ENCODE data around the gene CDYL2. TPM values are rescaled to one million over a fixed set of nuclear protein-coding genes. Genes with fewer than 3 reads are reported as not detected.
"Not testable (repeated sequence)": the region's sequence is repeated elsewhere in the genome, so short reads cannot be mapped to it uniquely, and the experiment has no call there.

Gene CDYL2
- polyA plus RNA-seq, 1 of the 3 experiments (the other 2 are of a cell fraction) = 0.03 TPM

DNA sequence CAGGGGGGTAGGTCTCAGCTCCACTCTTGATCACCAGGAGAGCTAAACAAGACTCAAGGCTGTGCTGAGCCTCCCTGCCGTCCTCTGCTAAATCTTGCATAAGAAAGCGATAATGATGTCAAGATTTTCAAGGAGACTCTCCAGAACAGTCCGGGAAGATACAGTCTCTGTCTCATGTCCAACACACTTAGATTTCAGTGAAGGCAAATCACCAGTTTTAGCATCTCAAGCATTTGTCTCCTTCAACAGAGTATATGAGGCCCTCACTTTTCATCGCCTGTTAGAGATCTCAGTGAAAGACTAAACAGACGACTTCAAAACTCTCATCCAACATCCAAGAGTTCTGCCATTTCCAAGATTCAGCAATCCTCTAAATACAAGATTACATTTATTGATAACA lies 13.6 kb downstream of the CDYL2 start (continued):
- TF ChIP-seq EZH2phosphoT487 (IDR thresholded peaks at IDR 0.05; ENCODE audit: borderline replicate concordance, low read depth) (no peak), FOXM1 (IDR thresholded peaks at IDR 0.05; ENCODE audit: low read depth) (no peak), CHD2 (IDR thresholded peaks at IDR 0.05; ENCODE audit: low read length, partially characterized antibody) (no peak), POLR2AphosphoS5 (IDR thresholded peaks at IDR 0.05; ENCODE audit: low read depth, low read length) (no peak), RAD21 (IDR thresholded peaks at IDR 0.05; ENCODE audit: low read length) (no peak), JUND (IDR thresholded peaks at IDR 0.05) (no peak)
- TF ChIP-seq, protein P1, sequence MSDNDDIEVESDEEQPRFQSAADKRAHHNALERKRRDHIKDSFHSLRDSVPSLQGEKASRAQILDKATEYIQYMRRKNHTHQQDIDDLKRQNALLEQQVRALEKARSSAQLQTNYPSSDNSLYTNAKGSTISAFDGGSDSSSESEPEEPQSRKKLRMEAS (IDR thresholded peaks at IDR 0.05; ENCODE audit: low read depth) = no peak

DNA sequence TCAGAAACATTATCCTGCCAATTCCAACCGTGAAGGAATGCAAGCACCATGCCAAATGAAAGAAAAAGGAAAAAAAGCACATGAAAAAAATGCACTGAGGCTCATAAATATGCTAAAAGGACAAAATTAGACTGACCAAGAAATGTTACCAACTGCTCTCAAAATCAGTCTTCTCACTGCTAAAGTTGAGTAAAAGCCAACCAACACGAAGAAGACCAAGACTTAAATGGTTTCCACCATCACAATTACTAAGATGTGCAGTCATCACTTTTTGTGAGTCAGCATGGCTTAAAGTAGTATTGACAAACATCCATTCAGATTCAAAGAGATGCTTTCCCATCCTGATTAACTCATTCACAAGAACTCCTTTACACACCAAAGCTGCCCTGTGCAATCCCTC lies 16.4 kb downstream of the CDYL2 start:
- no peak overlapping the region for H3K4me2 ChIP-seq
- H3K27ac ChIP-seq (ENCODE audit: low read depth in 2 of 2, low read length in 1 of 2) = no peak overlapping the region
- TF ChIP-seq NFIC (IDR thresholded peaks at IDR 0.05; ENCODE audit: borderline replicate concordance) (no peak), CHD2 (IDR thresholded peaks at IDR 0.05; ENCODE audit: low read length, partially characterized antibody) (no peak), SIN3A (IDR thresholded peaks at IDR 0.05; ENCODE audit: borderline replicate concordance, low read depth, low read length) (no peak), MEF2A (IDR thresholded peaks at IDR 0.05; ENCODE audit: borderline replicate concordance, low read depth) (no peak), JUND (IDR thresholded peaks at IDR 0.05) (no peak), GABPA (IDR thresholded peaks at IDR 0.05; ENCODE audit: low read depth) (no peak), MXI1 (IDR thresholded peaks at IDR 0.05; ENCODE audit: low read depth, low read length) (no peak), RAD21 (IDR thresholded peaks at IDR 0.05; ENCODE audit: low read length) (no peak), FOSL2 (IDR thresholded peaks at IDR 0.05; ENCODE audit: borderline replicate concordance, low read depth) (no peak), FOXJ3 (CRISPR knock-in tag; IDR thresholded peaks at IDR 0.05) (no peak), TAF1 (IDR thresholded peaks at IDR 0.05; ENCODE audit: borderline replicate concordance, low read depth, low read length) (no peak), TEAD4 (IDR thresholded peaks at IDR 0.05; ENCODE audit: borderline replicate concordance, insufficient read depth) (no peak), SMC3 (IDR thresholded peaks at IDR 0.05; ENCODE audit: low read depth, low read length) (no peak), GATA2 (CRISPR knock-in tag; IDR thresholded peaks at IDR 0.05) (no peak)
- TF ChIP-seq, protein P2, sequence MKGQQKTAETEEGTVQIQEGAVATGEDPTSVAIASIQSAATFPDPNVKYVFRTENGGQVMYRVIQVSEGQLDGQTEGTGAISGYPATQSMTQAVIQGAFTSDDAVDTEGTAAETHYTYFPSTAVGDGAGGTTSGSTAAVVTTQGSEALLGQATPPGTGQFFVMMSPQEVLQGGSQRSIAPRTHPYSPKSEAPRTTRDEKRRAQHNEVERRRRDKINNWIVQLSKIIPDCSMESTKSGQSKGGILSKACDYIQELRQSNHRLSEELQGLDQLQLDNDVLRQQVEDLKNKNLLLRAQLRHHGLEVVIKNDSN (IDR thresholded peaks at IDR 0.05; ENCODE audit: borderline replicate concordance, low read depth) = no peak
- TF ChIP-seq, protein P3, sequence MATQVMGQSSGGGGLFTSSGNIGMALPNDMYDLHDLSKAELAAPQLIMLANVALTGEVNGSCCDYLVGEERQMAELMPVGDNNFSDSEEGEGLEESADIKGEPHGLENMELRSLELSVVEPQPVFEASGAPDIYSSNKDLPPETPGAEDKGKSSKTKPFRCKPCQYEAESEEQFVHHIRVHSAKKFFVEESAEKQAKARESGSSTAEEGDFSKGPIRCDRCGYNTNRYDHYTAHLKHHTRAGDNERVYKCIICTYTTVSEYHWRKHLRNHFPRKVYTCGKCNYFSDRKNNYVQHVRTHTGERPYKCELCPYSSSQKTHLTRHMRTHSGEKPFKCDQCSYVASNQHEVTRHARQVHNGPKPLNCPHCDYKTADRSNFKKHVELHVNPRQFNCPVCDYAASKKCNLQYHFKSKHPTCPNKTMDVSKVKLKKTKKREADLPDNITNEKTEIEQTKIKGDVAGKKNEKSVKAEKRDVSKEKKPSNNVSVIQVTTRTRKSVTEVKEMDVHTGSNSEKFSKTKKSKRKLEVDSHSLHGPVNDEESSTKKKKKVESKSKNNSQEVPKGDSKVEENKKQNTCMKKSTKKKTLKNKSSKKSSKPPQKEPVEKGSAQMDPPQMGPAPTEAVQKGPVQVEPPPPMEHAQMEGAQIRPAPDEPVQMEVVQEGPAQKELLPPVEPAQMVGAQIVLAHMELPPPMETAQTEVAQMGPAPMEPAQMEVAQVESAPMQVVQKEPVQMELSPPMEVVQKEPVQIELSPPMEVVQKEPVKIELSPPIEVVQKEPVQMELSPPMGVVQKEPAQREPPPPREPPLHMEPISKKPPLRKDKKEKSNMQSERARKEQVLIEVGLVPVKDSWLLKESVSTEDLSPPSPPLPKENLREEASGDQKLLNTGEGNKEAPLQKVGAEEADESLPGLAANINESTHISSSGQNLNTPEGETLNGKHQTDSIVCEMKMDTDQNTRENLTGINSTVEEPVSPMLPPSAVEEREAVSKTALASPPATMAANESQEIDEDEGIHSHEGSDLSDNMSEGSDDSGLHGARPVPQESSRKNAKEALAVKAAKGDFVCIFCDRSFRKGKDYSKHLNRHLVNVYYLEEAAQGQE (IDR thresholded peaks at IDR 0.05; ENCODE audit: low read depth, low read length) = no peak
- no peaks in the 10 kb centered on the region for H3K27me3 ChIP-seq (ENCODE audit: insufficient read depth)
- H2AFZ ChIP-seq (ENCODE audit: low read depth) = no peak overlapping the region
- ChIA-PET POLR2A (no interaction called here), CTCF (no interaction called here)
- no peak for DNase-seq
- H3F3A ChIP-seq (replicated peaks; ENCODE audit: insufficient read depth) = no peaks in the 10 kb centered on the region
- WGBS (ENCODE audit: low lambda C conversion rate) = 0% methylated on average over 2 of the region's 2 CpGs
- H3K36me3 ChIP-seq (replicated peaks in 1 of 2; ENCODE audit: control insufficient read depth in 1 of 2, insufficient read depth in 2 of 2, low read length in 1 of 2) = no peaks in the 10 kb centered on the region
- no peak overlapping the region for H3K9ac ChIP-seq
- H4K20me1 ChIP-seq (ENCODE audit: insufficient read depth) = no peaks in the 10 kb centered on the region
- H3K9me3 ChIP-seq = no peaks in the 10 kb centered on the region; the same call in 1 of the 2 replicates
- H3K9me2 ChIP-seq = no peaks in the 10 kb centered on the region
- no peaks in the 10 kb centered on the region for H3K79me2 ChIP-seq (ENCODE audit: insufficient read depth)
- no peaks in the 10 kb centered on the region for H3K4me1 ChIP-seq (ENCODE audit: control insufficient read depth in 1 of 2, insufficient read depth in 2 of 2, low read depth in 1 of 2, low read length in 1 of 2)
- H3K4me3 ChIP-seq (ENCODE audit: low read depth in 2 of 2, low read length in 1 of 2) = no peak overlapping the region

DNA sequence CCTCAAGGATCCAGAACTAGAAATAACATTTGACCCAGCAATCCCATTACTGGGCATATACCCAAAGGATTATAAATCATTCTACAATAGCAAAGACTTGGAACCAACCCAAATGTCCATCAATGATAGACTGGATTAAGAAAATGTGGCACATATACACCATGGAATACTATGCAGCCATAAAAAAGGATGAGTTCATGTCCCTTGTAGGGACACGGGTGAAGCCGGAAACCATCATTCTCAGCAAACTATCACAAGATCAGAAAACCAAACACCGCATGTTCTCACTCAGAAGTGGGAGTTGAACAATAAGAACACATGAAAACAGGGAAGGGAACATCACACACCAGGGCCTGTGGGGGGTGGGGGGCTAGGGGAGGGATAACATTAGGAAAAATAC lies 17.8 kb downstream of the CDYL2 start:
- H3K27ac ChIP-seq (ENCODE audit: low read depth in 2 of 2, low read length in 1 of 2); POLR2A ChIA-PET; H3K36me3 ChIP-seq (replicated peaks in 1 of 2; ENCODE audit: control insufficient read depth in 1 of 2, insufficient read depth in 2 of 2, low read length in 1 of 2); H3K9me2 ChIP-seq; H3K4me2 ChIP-seq; H3K79me2 ChIP-seq (ENCODE audit: insufficient read depth); H3K9me3 ChIP-seq; H3K4me1 ChIP-seq (ENCODE audit: control insufficient read depth in 1 of 2, insufficient read depth in 2 of 2, low read depth in 1 of 2, low read length in 1 of 2); H4K20me1 ChIP-seq (ENCODE audit: insufficient read depth); H2AFZ ChIP-seq (ENCODE audit: low read depth); DNase-seq; H3K4me3 ChIP-seq (ENCODE audit: low read depth in 2 of 2, low read length in 1 of 2); H3K27me3 ChIP-seq (ENCODE audit: insufficient read depth); H3F3A ChIP-seq (replicated peaks; ENCODE audit: insufficient read depth); CTCF ChIA-PET; H3K9ac ChIP-seq: not testable (repeated sequence)
- 71% methylated on average over 3 of the region's 3 CpGs for WGBS (ENCODE audit: low lambda C conversion rate)
